ENCODE measurements around the gene IMPA2.

DNA sequence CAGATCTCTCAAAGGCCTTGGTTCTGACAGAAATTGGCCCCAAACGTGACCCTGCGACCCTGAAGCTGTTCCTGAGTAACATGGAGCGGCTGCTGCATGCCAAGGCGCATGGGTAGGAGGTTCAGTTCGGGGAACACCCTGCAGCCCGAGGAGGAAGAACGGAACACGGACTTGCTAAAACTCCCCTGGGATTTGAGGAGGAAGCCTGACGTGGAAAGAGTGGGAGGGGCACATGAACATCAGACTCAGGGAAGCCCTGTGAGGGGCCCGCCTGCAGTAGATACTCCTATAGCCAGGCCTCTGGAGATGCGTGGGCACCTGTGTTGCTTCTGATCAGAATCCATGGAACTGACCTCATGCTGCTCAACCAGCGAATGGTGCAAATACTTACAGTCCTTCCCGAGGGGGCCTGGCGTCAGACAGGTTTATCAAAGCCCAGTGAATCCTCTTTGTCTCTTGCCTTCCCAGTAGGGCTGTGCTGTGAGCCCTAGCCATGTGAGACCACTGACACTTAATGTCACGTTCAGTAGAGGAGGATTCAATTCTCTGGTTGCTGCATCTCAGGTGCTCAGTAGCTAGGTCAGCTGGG is 46.8 kb downstream of the IMPA2 start:
- TF ChIP-seq GATA2 (IDR thresholded peaks at IDR 0.05; ENCODE audit: low read depth, low read length), result no peak
- no peak for TF ChIP-seq GATA3 (IDR thresholded peaks at IDR 0.05; ENCODE audit: low read depth, low read length)

All from SH-SY5Y (cell line).